ENCODE results near the gene FAM193B. TPM values are rescaled to one million over a fixed set of nuclear protein-coding genes. Genes with fewer than 3 reads are reported as not detected.

FAM193B gene
- total RNA-seq, 2 donors from 2014 or later: 26.1 to 30.1 TPM

Other genes with a start within 250 kb of the FAM193B start
- 1 to 10 TPM; 2.8 to 3.4 TPM for gene MXD3, start 242.7 kb downstream of the FAM193B start, total RNA-seq
- gene LMAN2, start 202.9 kb downstream of the FAM193B start, total RNA-seq: 10 to 100 TPM; 76.4 to 77.7 TPM
- gene RGS14, start 196.6 kb downstream of the FAM193B start, total RNA-seq: 1 to 10 TPM; 3.7 to 4.7 TPM
- not detected for gene SLC34A1, start 170.1 kb downstream of the FAM193B start, total RNA-seq
- not detected for gene PFN3, start 153.9 kb downstream of the FAM193B start, total RNA-seq
- gene F12, start 145.0 kb downstream of the FAM193B start, total RNA-seq: under 1 TPM; 0.27 to 0.39 TPM
- gene GRK6, start 127.9 kb downstream of the FAM193B start, total RNA-seq: 10 to 100 TPM; 14.6 to 20.1 TPM
- 1 to 10 TPM in 1 of 2 donors, under 1 TPM in 1; 0.59 to 1.6 TPM for gene PRR7, start 107.7 kb downstream of the FAM193B start, total RNA-seq
- 10 to 100 TPM; 30.2 to 55.1 TPM for gene DBN1, start 80.9 kb downstream of the FAM193B start, total RNA-seq
- gene PDLIM7, start 57.0 kb downstream of the FAM193B start, total RNA-seq: 10 to 100 TPM; 50.5 to 94.5 TPM
- gene DOK3, start 44.7 kb downstream of the FAM193B start, total RNA-seq: 1 to 10 TPM; 5.3 to 9.0 TPM
- 10 to 100 TPM; 33.1 to 53.5 TPM for gene DDX41, start 37.6 kb downstream of the FAM193B start, total RNA-seq
- gene TMED9, start 37.6 kb upstream of the FAM193B start, total RNA-seq: 100 to 1,000 TPM; 101 to 131 TPM
- gene B4GALT7, start 45.6 kb upstream of the FAM193B start, total RNA-seq: 10 to 100 TPM; 14.5 to 20.4 TPM
- gene FAM153A, start 228.3 kb upstream of the FAM193B start, total RNA-seq: 1 to 10 TPM in 1 of 2 donors, under 1 TPM in 1; 0.50 to 5.2 TPM